A549 (cell line): Measurements from ENCODE around the gene GPR101. TPM values are rescaled to one million over a fixed set of nuclear protein-coding genes. Genes with fewer than 3 reads are reported as not detected.

Experiments used
- ATAC-seq, 2 experiments: fragments of 200-7000 bp in 1 of 2; fragments of >200 bp in 1 of 2; cut with Nextera tagmentation in 1 of 2; cut with Tn5 transposase in 1 of 2; 3 replicates each; pipeline versions ENCODE4 v1.8.0 to v1.9.1; 2018 to 2020; ENCODE audit warnings: mild to moderate bottlenecking in 1 of 2, moderate library complexity in 1 of 2
- CTCF ChIA-PET: fragments of 300-600 bp; sonication (Branson Sonifier 250); formaldehyde crosslinking; extraction: SDS; loops from one replicate; lab custom pipeline; 2021; ENCODE audit warnings: antibody characterized with exemption, inconsistent platforms; lab: Yijun Ruan, JAX
- POLR2A ChIA-PET: fragments of 350-600 bp; formaldehyde crosslinking; extraction: SDS; loops from one replicate; lab custom pipeline; 2021; ENCODE audit warnings: antibody characterized with exemption, inconsistent platforms; lab: Yijun Ruan, JAX
- DNase-seq, 2 experiments: peaks; one replicate each; pipeline versions ENCODE4 v3.0.0 to v3.0.0-alpha.2; 2011 to 2016; ENCODE audit warnings: low read depth in 1 of 2, low spot score in 1 of 2
- FAIRE-seq: peaks from 2 replicates; lab custom pipeline; 2011; peaks lifted over from hg19 to GRCh38; lab: Jason Lieb, UNC
- H3K27ac ChIP-seq, 2 experiments: fragments of >200 bp; sonication (Bioruptor Twin); formaldehyde crosslinking; 3 replicates each; pipeline ENCODE4 v1.5.1; 2016 to 2017
- H3K4me1 ChIP-seq: fragments of >200 bp; sonication (Bioruptor Twin); formaldehyde crosslinking; 3 replicates; pipeline ENCODE4 v1.6.1; 2016
- H3K4me2 ChIP-seq: fragments of >200 bp; sonication (Bioruptor Twin); formaldehyde crosslinking; 3 replicates; pipeline ENCODE4 v1.6.1; 2016
- H3K4me3 ChIP-seq: fragments of >200 bp; sonication (Bioruptor Twin); formaldehyde crosslinking; 3 replicates; pipeline ENCODE4 v1.5.1; 2016
- H3K9me3 ChIP-seq: fragments of >200 bp; sonication (Bioruptor Twin); formaldehyde crosslinking; 3 replicates; pipeline ENCODE4 v1.6.1; 2016
- CBX2 ChIP-seq: fragments of 200-600 bp; sonication (generic); IDR thresholded peaks from 2 replicates; pipeline ENCODE4 v1.6.1; 2016; ENCODE audit warnings: low read depth, mild to moderate bottlenecking, borderline replicate concordance
- EP300 ChIP-seq, 2 experiments: fragments of >200 bp; sonication (Bioruptor Twin); formaldehyde crosslinking; IDR thresholded peaks; 2 replicates in 1 of 2; 3 replicates in 1 of 2; pipeline ENCODE4 v1.6.1; 2016 to 2017
- FOSB ChIP-seq: fragments of 250-450 bp; sonication (Bioruptor Pico); IDR thresholded peaks from 2 replicates; pipeline ENCODE4 v1.5.0; 2020; ENCODE audit warnings: mild to moderate bottlenecking, moderate library complexity
- FOSL2 ChIP-seq, 2 experiments: fragments of 450-650 bp in 1 of 2; fragments of >200 bp in 1 of 2; sonication (Bioruptor Twin) in 1 of 2; formaldehyde crosslinking; IDR thresholded peaks; 2 replicates each; pipeline versions ENCODE4 v1.5.0 to v1.6.1; 2016 to 2020; ENCODE audit warnings: mild to moderate bottlenecking in 1 of 2, moderate library complexity in 1 of 2
- GATA3 ChIP-seq: IDR thresholded peaks from 2 replicates; pipeline ENCODE4 v1.6.1; 2012; ENCODE audit warnings: borderline replicate concordance
- HMGXB4 ChIP-seq: fragments of 250-450 bp; sonication (Bioruptor Pico); IDR thresholded peaks from 2 replicates; pipeline ENCODE4 v1.5.0; 2021; ENCODE audit warnings: mild to moderate bottlenecking, moderate library complexity, borderline replicate concordance
- HOXA7 ChIP-seq: fragments of 250-450 bp; sonication (Bioruptor Pico); IDR thresholded peaks from 2 replicates; pipeline ENCODE4 v1.5.0; 2020; ENCODE audit warnings: mild to moderate bottlenecking, moderate library complexity
- HOXB5 ChIP-seq: fragments of 250-450 bp; sonication (Bioruptor Pico); IDR thresholded peaks from 2 replicates; pipeline ENCODE4 v1.5.0; 2020; ENCODE audit warnings: mild to moderate bottlenecking, moderate library complexity
- KDM1A ChIP-seq: fragments of 200-600 bp; sonication (generic); IDR thresholded peaks from 2 replicates; pipeline ENCODE4 v1.6.1; 2016; ENCODE audit warnings: low read depth, mild to moderate bottlenecking
- MYC ChIP-seq: IDR thresholded peaks from 2 replicates; pipeline ENCODE4 v1.6.1; 2012; ENCODE audit warnings: mild to moderate bottlenecking, inconsistent platforms, low read length, improper control_type of control experiment, borderline replicate concordance
- NFE2L2 ChIP-seq: fragments of 150-350 bp; conservative IDR thresholded peaks from 2 replicates; pipeline ENCODE4 v1.6.1; 2014; ENCODE audit warnings: low read length
- PBX3 ChIP-seq: IDR thresholded peaks from 2 replicates; pipeline ENCODE4 v1.6.1; 2012
- PHF8 ChIP-seq: fragments of 200-600 bp; sonication (generic); IDR thresholded peaks from 2 replicates; pipeline ENCODE4 v1.6.1; 2016; ENCODE audit warnings: low read depth, mild to moderate bottlenecking, antibody characterized with exemption, moderate library complexity, borderline replicate concordance
- POLR2A ChIP-seq: IDR thresholded peaks from 2 replicates; pipeline ENCODE4 v1.6.1; 2012; ENCODE audit warnings: mild to moderate bottlenecking, low read length
- RARB ChIP-seq: fragments of 250-450 bp; sonication (Bioruptor Pico); IDR thresholded peaks from 2 replicates; pipeline ENCODE4 v1.8.0; 2021; ENCODE audit warnings: mild to moderate bottlenecking, moderate library complexity
- REST ChIP-seq: fragments of 200-600 bp; sonication (generic); IDR thresholded peaks from 2 replicates; pipeline ENCODE4 v1.6.1; 2016; ENCODE audit warnings: antibody characterized with exemption, mild to moderate bottlenecking, moderate library complexity
- RFX5 ChIP-seq: fragments of 450-650 bp; IDR thresholded peaks from 2 replicates; pipeline ENCODE4 v1.7.1; 2014; ENCODE audit warnings: antibody characterized with exemption, mild to moderate bottlenecking, moderate library complexity
- RNF2 ChIP-seq: fragments of 200-600 bp; sonication (generic); IDR thresholded peaks from 2 replicates; pipeline ENCODE4 v1.6.1; 2016; ENCODE audit warnings: low read depth, mild to moderate bottlenecking, antibody characterized with exemption, moderate library complexity, borderline replicate concordance
- SREBF2 ChIP-seq: fragments of 450-650 bp; IDR thresholded peaks from 2 replicates; pipeline ENCODE4 v1.6.1; 2014; ENCODE audit warnings: mild to moderate bottlenecking, moderate library complexity
- ZC3H11A ChIP-seq: fragments of 450-650 bp; IDR thresholded peaks from 2 replicates; pipeline ENCODE4 v1.6.1; 2014; ENCODE audit warnings: antibody characterized with exemption, mild to moderate bottlenecking
- ZFP36 ChIP-seq: fragments of 450-650 bp; IDR thresholded peaks from 2 replicates; pipeline ENCODE4 v1.6.1; 2014; ENCODE audit warnings: borderline replicate concordance; ENCODE audit not compliant: partially characterized antibody
- ZSCAN20 ChIP-seq: fragments of 250-450 bp; sonication (Bioruptor Pico); IDR thresholded peaks from 2 replicates; pipeline ENCODE4 v1.8.0; 2022; ENCODE audit warnings: mild to moderate bottlenecking, moderate library complexity
- whole genome bisulfite sequencing: methylation state at CpG from one replicate; pipeline ENCODE4 v1.1.6; 2017; ENCODE audit errors: missing lambda C conversion rate; 5-methylcytosine and 5-hydroxymethylcytosine counted together
- polyA plus RNA-seq, 4 experiments: library from polyadenylated mRNA; depleted of rRNA in 3 of 4; stranded (reverse); fragments of >200 nt; fragmentation: RNase III in 1 of 4; extraction: RNeasy Plus Mini Kit Qiagen cat#74134 plus additional on column Dnase treatment in 1 of 4; gene quantifications; 2 replicates in 3 of 4; 3 replicates in 1 of 4; pipeline ENCODE4 v1.2.3, GENCODE V29; 2011 to 2017
- TF ChIP-seq, protein P1 (sequence below): fragments of 150-350 bp; IDR thresholded peaks from 2 replicates; pipeline ENCODE4 v1.6.1; 2014; ENCODE audit warnings: low read depth, mild to moderate bottlenecking, low read length
- TF ChIP-seq, protein P2 (sequence below): fragments of >200 bp; sonication (Bioruptor Twin); formaldehyde crosslinking; IDR thresholded peaks from 3 replicates; pipeline ENCODE4 v1.6.1; 2016
- TF ChIP-seq, protein P3 (sequence below): fragments of >200 bp; sonication (Bioruptor Twin); formaldehyde crosslinking; IDR thresholded peaks from 3 replicates; pipeline ENCODE4 v1.5.1; 2016

Gene GPR101
- polyA plus RNA-seq, 2 of the 4 experiments (the other 2 are of a cell fraction), result not detected

DNA sequence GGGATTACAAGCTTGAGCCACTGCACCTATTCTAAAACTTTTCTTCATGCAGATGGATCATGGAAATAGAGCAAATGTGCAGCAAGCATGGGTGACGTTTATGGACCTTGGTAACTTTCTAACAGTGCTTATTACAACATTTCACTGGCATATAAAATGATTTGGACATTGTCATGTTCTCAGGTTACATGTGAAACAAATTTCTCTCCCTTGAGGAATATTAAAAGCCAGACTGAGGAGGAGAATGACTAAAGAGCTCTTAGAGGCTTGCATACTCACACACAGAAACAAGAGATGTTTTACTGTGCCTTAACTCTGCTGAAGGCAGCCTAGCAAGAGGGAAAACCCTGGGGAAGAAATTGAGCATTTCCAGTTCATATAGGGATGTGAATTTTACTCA is 38.6 kb upstream of the GPR101 start:
- Histone ChIP-seq H3K27ac (no peak overlapping the region), H3K4me3 (no peak overlapping the region)
- CTCF ChIA-PET, result interaction anchor here (0.7 kb wide), 1 partner anchor 11 kb away, joined by 3 read pairs; no protein-coding TSS in a partner anchor
- 0% methylated on average over 1 of the region's 1 CpG for WGBS
- peak; percentile 67 for FAIRE-seq
- TF ChIP-seq CBX2 (no peak), RNF2 (no peak), FOSB (CRISPR knock-in tag) (no peak), GATA3 (no peak), EP300 (IDR thresholded peaks at IDR 0.05) (no peak), SREBF2 (no peak), RARB (CRISPR knock-in tag) (no peak), KDM1A (no peak), POLR2A (no peak), FOSL2 (IDR thresholded peaks at IDR 0.05) (no peak), FOSL2 (CRISPR knock-in tag; IDR thresholded peaks at IDR 0.05) (no peak), ZFP36 (no peak), PBX3 (no peak), HOXB5 (no peak), PHF8 (no peak), MYC (no peak), NFE2L2 (no peak), HOXA7 (no peak), REST (no peak), HMGXB4 (no peak)
- TF ChIP-seq, protein P1, sequence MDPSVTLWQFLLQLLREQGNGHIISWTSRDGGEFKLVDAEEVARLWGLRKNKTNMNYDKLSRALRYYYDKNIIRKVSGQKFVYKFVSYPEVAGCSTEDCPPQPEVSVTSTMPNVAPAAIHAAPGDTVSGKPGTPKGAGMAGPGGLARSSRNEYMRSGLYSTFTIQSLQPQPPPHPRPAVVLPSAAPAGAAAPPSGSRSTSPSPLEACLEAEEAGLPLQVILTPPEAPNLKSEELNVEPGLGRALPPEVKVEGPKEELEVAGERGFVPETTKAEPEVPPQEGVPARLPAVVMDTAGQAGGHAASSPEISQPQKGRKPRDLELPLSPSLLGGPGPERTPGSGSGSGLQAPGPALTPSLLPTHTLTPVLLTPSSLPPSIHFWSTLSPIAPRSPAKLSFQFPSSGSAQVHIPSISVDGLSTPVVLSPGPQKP, result no peak
- TF ChIP-seq, all 56 proteins: peak for 0
- POLR2A ChIA-PET, result no interaction called here
- no peaks in the 10 kb centered on the region for H3K9me3 ChIP-seq
- ATAC-seq (no peak), DNase-seq (no peak)
- no peak overlapping the region for H3K4me2 ChIP-seq
- no peaks in the 10 kb centered on the region for H3K4me1 ChIP-seq

DNA sequence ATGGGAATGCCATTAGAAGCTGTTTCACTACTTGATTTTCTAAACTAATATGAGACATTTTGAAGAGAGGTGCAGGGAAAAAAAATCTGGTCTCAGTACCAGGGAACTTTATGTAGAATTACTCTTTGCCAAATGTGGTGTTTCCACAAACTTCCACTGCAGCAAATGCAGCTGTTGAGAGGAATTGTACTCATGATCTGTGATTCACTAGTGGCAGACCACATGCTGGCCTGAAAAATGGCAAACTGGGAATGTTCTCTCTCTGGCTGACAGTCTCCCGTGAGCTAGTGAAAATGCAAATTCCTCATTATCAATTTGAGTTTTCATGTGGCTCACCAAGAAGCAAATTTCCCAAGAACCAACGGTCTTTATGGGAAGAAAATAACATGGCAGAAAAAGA is 37.8 kb upstream of the GPR101 start:
- H3K4me3 ChIP-seq, result no peak overlapping the region
- no peak overlapping the region for H3K4me2 ChIP-seq
- ChIA-PET POLR2A (no interaction called here), CTCF (interaction anchor here (0.6 kb wide), 1 partner anchor 11 kb away, joined by 3 read pairs; no protein-coding TSS in a partner anchor)
- no peaks in the 10 kb centered on the region for H3K9me3 ChIP-seq
- no peak for FAIRE-seq
- TF ChIP-seq ZC3H11A (no peak), RFX5 (no peak), PHF8 (no peak), RNF2 (no peak), POLR2A (no peak), HOXB5 (no peak), ZSCAN20 (CRISPR knock-in tag) (no peak), RARB (CRISPR knock-in tag) (no peak)
- TF ChIP-seq, protein P2, sequence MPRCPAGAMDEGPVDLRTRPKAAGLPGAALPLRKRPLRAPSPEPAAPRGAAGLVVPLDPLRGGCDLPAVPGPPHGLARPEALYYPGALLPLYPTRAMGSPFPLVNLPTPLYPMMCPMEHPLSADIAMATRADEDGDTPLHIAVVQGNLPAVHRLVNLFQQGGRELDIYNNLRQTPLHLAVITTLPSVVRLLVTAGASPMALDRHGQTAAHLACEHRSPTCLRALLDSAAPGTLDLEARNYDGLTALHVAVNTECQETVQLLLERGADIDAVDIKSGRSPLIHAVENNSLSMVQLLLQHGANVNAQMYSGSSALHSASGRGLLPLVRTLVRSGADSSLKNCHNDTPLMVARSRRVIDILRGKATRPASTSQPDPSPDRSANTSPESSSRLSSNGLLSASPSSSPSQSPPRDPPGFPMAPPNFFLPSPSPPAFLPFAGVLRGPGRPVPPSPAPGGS, result no peak
- TF ChIP-seq, protein P3, sequence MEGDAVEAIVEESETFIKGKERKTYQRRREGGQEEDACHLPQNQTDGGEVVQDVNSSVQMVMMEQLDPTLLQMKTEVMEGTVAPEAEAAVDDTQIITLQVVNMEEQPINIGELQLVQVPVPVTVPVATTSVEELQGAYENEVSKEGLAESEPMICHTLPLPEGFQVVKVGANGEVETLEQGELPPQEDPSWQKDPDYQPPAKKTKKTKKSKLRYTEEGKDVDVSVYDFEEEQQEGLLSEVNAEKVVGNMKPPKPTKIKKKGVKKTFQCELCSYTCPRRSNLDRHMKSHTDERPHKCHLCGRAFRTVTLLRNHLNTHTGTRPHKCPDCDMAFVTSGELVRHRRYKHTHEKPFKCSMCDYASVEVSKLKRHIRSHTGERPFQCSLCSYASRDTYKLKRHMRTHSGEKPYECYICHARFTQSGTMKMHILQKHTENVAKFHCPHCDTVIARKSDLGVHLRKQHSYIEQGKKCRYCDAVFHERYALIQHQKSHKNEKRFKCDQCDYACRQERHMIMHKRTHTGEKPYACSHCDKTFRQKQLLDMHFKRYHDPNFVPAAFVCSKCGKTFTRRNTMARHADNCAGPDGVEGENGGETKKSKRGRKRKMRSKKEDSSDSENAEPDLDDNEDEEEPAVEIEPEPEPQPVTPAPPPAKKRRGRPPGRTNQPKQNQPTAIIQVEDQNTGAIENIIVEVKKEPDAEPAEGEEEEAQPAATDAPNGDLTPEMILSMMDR, result no peak
- H3K27ac ChIP-seq, result no peak overlapping the region
- DNase-seq, result no peak
- no peak for ATAC-seq
- 0% methylated on average over 2 of the region's 2 CpGs for WGBS
- no peaks in the 10 kb centered on the region for H3K4me1 ChIP-seq
